ENCODE results near the gene DNLZ.

GRCh38 chr9:136409557-136410455 is 46.3 kb upstream of the DNLZ start:
- TF ChIP-seq POLR2AphosphoS5 (IDR thresholded peaks at IDR 0.05) (no peak), CTCF (IDR thresholded peaks at IDR 0.05) (no peak)
